Measurements from ENCODE around the gene PAQR3. TPM values are rescaled to one million over a fixed set of nuclear protein-coding genes. Genes with fewer than 3 reads are reported as not detected.

PAQR3 gene
- total RNA-seq, 1 experiment from 2014 or later: 21.9 TPM

DNA sequence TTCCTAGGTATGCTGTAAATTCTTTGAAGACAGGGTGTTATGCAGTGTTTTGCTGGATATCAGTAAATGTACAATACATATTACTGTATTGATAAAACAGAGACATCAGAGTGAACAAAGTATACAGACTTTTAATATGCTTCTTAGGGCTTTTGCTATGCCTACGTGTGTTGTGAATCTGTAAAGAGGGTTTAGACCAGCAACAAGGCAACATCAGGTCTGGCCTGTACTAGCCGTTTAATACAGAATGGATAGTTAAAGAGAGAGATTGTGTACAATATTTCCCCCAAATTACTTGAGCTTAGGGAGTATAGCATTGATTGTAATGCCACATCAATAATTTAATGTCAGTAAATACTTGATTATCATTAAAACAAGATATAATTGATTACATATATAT is 75.2 kb downstream of the PAQR3 start:
- no peak for DNase-seq (ENCODE audit: extremely low read depth, low read depth)

GRCh38 chr4:78863254-78863869 is 75.9 kb downstream of the PAQR3 start:
- DNase-seq (ENCODE audit: extremely low read depth, low read depth): no peak

- no peak for DNase-seq (ENCODE audit: extremely low read depth, low read depth)
Measured at GRCh38 chr4:78862314-78862737, 76.9 kb downstream of the PAQR3 start.

Small RNA genes lying within 50 kb of the gene (small RNA-seq; reads per million reads assigned to genes)
- 0 to 0.47 reads per million in 2 experiments for gene RN7SL127P

Other genes starting within 250 kb of the PAQR3 start
- 15.2 and 18.1 TPM in 2 replicates for gene BMP2K, start 163.1 kb downstream of the PAQR3 start, total RNA-seq (2014; rRNA removed; shearing (Covaris generic))

All from NCI-H460 (cell line).